ENCODE measurements around the gene PSG3.
"Not testable (repeated sequence)": the region's sequence is repeated elsewhere in the genome, so short reads cannot be mapped to it uniquely, and the experiment has no call there.

Gene PSG3

DNA sequence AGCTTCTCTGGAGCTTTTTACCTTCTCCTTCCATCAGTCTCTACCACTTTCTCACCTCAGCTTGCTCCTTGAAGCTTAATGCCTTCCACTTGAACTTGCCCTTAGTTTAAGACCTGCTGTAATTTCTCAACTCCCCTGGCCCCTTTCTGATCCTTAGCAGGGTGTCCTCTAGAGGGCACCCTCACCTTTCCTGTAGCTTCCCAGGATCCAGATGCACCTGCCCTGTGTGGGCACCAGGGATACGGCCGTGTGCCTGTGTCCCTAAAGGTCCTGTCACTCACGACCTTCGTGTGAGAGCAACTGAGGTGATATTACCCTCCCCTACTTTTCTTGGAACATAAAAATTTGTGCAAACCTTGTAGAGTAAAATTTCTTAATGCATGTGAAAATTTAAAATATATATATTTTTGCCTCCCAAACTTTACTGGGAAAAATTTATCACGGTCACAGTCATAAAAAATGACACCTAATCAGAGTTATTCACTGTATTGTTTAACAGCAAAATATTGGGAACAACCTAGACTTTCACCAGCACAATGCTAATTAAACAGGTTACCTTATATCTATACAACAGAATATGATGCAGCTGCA, 46.4 kb downstream of the PSG3 start:
- no peak for DNase-seq

DNA sequence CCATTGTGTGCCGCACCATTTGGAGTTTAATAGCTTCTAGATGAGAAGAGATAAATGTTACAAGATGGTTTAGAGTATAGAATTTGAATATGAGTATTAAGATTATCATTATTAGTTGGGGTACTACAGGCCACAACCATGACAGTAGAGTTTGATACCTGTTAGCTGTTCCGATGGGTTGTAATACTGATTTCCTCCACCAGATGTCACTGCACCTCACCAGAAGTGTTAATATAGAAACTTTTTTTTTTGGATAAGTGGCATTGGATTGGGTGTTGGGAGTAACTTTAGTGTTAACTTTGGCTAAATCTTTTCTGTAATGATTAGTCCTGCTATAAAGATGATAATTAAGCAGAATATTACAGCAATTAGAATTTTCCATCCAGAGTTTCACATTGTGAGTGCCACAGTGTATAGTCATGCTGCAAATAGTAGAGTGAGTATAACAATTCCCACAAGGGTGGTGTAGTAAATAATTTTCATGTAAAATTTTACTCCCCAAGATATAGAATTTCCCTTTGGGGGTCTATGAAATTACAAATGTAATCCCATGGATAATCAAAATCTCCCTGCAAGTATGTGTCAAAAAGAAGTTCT, 56.3 kb downstream of the PSG3 start:
- no peak for DNase-seq

DNA sequence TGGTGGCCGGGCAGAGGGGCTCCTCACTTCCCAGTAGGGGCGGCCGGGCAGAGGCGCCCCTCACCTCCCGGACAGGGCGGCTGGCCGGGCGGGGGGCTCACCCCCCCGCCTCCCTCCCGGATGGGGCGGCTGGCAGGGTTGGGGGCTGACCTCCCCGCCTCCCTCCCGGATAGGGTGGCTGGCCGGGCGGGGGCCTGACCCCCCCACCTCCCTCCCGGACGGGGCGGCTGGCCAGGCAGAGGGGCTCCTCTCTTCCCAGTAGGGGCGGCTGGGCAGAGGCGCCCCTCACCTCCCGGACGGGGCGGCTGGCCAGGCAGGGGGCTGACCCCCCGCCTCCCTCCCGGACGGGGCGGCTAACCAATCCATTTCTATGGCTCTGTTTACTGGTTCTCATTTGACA, 64.0 kb downstream of the PSG3 start:
- DNase-seq = not testable (repeated sequence)

DNA sequence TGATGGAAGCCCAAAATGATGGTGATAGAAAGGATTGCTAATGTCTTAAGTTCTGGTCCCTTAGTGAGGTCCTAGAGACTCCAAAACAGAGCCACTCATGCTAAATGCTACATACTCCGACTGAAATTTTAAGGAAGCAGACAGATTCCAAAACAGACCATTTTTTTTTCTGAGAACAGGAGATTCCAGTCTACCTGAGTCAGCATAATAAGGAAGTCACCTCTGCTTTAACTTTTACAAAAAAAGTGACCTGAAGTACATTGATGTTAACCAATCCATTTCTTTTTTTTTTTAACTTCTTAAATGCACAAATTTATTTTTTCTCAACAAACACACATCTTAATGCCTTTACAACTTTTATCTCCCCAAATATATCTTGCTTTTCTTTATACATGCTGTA, 65.7 kb downstream of the PSG3 start:
- DNase-seq = not testable (repeated sequence)
